ENCODE data around the gene CEP19.
"Not testable (repeated sequence)": the region's sequence is repeated elsewhere in the genome, so short reads cannot be mapped to it uniquely, and the experiment has no call there.

The CEP19 gene

GRCh38 chr3:196739671-196740480 is 27.8 kb upstream of the CEP19 start, which contains the start of gene PAK2:
PAK2 (plus strand) TSS chr3:196739857; CDS start chr3:196782647, 42,790 bp downstream.
- Histone ChIP-seq H3K27me3 (ENCODE audit: control insufficient read depth in 1 of 2, insufficient read depth in 2 of 2, low read length in 2 of 2) (no peaks in the 10 kb centered on the region), H3K4me1 (ENCODE audit: insufficient read depth, low read length) (peaks cover 13% of the 10 kb centered on the region), H3K9me3 (ENCODE audit: low read length) (no peaks in the 10 kb centered on the region), H3K4me3 (ENCODE audit: low read depth in 1 of 2, low read length in 2 of 2) (peak within 1 kb of the TSS; percentile 80 to 91), H3K9ac (ENCODE audit: low read length) (peak within 1 kb of the TSS; percentile 91), H3K27ac (ENCODE audit: low read depth, low read length) (peak within 1 kb of the TSS; percentile 97), H3K36me3 (ENCODE audit: insufficient read depth, low read length) (no peaks in the 10 kb centered on the region)

DNA sequence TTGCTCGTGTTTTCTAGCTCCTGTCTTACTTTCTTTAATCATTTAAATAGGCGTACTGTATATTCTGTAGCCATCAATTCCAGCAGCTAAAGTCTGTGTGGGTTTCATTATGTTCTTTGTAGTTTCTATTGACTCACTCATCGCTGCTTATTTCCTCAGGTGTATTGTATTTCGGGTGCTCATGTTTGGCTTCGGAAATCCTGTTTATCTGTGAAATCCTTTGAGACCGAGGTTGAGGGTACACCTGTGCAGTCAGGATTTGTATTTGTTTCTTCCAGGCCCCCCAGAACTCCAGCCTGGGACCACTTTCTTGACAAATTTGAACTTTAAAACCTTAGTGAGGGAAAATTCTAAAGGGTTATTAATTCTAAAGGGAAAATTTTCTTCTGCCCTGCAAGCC is 25.6 kb upstream of the CEP19 start:
- no peak overlapping the region for H3K9ac ChIP-seq (ENCODE audit: low read length)
- peaks cover 13% of the 10 kb centered on the region for H3K4me1 ChIP-seq (ENCODE audit: insufficient read depth, low read length)
- no peak overlapping the region for H3K27ac ChIP-seq (ENCODE audit: low read depth, low read length)
- no peaks in the 10 kb centered on the region for H3K27me3 ChIP-seq (ENCODE audit: control insufficient read depth in 1 of 2, insufficient read depth in 2 of 2, low read length in 2 of 2)
- no peaks in the 10 kb centered on the region for H3K36me3 ChIP-seq (ENCODE audit: insufficient read depth, low read length)
- no peak overlapping the region for H3K4me3 ChIP-seq (ENCODE audit: low read depth in 1 of 2, low read length in 2 of 2)
- no peaks in the 10 kb centered on the region for H3K9me3 ChIP-seq (ENCODE audit: low read length)

DNA sequence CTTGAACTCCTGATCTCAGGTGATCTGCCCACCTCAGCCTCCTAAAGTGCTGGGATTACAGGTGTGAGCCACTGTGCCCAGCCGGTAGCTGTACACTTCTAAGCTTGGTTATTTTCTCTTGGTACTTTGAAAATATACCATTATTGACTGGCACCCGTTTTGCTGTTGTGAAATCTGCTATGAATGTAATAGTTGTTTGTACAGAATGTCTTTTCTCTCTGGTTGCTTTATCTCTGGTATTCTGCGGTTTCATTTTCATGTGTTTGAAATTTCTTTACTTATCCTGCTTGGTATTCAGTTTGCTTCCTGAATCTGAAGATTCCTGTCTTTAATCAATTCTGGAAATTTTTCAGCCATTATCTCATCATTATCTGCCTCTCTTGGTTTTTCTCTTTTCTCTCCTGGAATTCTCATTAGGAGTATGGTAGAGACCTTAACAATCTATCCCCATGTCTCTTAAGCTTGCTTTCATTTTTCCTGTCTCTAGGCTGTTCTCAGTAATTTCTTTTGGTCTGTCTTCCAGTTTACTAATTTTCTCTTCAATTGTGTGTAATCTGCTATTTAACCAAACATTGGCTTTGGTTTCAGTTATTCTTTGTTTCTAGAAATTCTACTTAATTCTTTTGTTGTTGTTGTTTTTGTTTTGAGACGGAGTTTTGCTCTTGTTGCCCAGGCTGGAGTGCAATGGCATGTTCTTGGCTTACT is 24.8 kb upstream of the CEP19 start:
- no peak overlapping the region for H3K27ac ChIP-seq (ENCODE audit: low read depth, low read length)
- H3K4me1 ChIP-seq (ENCODE audit: insufficient read depth, low read length), result peaks cover 12% of the 10 kb centered on the region
- H3K36me3 ChIP-seq (ENCODE audit: insufficient read depth, low read length), result no peaks in the 10 kb centered on the region
- H3K27me3 ChIP-seq (ENCODE audit: control insufficient read depth in 1 of 2, insufficient read depth in 2 of 2, low read length in 2 of 2), result no peaks in the 10 kb centered on the region
- H3K4me3 ChIP-seq (ENCODE audit: low read depth in 1 of 2, low read length in 2 of 2), result no peak overlapping the region
- no peaks in the 10 kb centered on the region for H3K9me3 ChIP-seq (ENCODE audit: low read length)
- no peak overlapping the region for H3K9ac ChIP-seq (ENCODE audit: low read length)

GRCh38 chr3:196735751-196736150 is 23.7 kb upstream of the CEP19 start:
- Histone ChIP-seq H3K36me3 (ENCODE audit: insufficient read depth, low read length) (no peaks in the 10 kb centered on the region), H3K4me3 (ENCODE audit: low read depth in 1 of 2, low read length in 2 of 2) (no peak overlapping the region), H3K9ac (ENCODE audit: low read length) (no peak overlapping the region), H3K4me1 (ENCODE audit: insufficient read depth, low read length) (peaks cover 5% of the 10 kb centered on the region), H3K9me3 (ENCODE audit: low read length) (no peaks in the 10 kb centered on the region), H3K27ac (ENCODE audit: low read depth, low read length) (no peak overlapping the region), H3K27me3 (ENCODE audit: control insufficient read depth in 1 of 2, insufficient read depth in 2 of 2, low read length in 2 of 2) (no peaks in the 10 kb centered on the region)

DNA sequence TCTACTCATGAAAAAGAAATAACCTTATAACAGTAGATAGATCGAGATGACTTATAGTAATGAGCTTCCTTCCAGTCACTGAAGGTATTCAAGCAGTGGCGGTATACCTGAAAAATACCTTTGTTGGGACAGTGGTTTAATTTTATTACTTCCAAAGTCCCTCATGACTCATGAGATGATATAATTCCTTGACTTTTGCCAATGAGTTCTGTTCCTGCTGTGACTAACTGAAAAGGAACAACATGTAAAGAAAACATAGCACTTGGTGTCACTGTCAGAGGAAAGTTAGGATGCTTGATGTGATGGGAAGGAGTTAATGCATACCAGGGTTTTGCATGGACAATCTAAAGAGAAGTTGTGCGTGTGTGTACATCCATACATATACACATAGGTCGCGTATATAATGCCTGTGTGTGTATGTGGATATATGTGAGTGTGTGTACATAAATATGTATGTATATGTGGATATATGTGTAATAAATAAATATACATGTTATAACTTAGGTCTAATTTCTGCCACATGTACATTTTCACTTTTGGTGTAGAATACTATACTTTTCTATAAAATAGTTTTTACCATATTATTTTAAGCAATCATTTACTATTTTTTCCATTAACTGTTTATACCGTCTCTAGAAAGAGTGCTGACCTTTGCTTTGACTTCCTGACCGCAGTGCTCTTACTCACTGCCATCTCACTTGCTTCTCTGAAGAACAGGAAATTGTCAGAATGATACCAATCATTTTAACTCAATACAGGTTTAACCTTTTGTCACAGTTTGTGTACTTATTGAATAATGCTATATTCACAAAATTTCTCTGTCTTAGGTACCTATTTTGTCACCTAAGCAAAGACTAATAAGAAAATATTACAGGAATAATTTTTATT is 15.0 kb upstream of the CEP19 start:
- H3K9ac ChIP-seq (ENCODE audit: low read length), result no peak overlapping the region
- no peak overlapping the region for H3K27ac ChIP-seq (ENCODE audit: low read depth, low read length)
- H3K9me3 ChIP-seq (ENCODE audit: low read length), result no peaks in the 10 kb centered on the region
- H3K4me3 ChIP-seq (ENCODE audit: low read depth in 1 of 2, low read length in 2 of 2), result no peak overlapping the region
- peaks cover 6% of the 10 kb centered on the region for H3K36me3 ChIP-seq (ENCODE audit: insufficient read depth, low read length)
- H3K27me3 ChIP-seq (ENCODE audit: control insufficient read depth in 1 of 2, insufficient read depth in 2 of 2, low read length in 2 of 2), result no peaks in the 10 kb centered on the region
- no peaks in the 10 kb centered on the region for H3K4me1 ChIP-seq (ENCODE audit: insufficient read depth, low read length)

DNA sequence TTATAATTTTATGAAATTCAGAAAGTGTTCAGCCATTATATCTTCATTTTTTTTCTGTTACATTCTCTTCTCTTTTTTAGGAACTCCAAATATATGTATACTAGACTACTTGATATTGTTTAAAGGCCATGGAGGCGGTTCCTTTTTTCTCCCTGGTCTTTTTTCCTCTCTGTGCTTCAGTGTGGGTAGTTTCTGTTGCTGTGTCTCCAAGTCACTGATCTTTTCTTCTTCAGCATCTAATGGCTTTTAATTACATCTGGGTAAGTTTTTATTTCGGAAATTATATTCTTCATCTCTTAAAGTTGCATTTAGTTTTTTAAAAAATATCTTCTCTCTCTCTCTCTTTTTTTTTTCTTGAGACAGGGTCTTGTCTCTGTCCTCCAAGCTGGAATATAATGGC is 9.0 kb upstream of the CEP19 start:
- no peaks in the 10 kb centered on the region for H3K4me1 ChIP-seq (ENCODE audit: insufficient read depth, low read length)

GRCh38 chr3:196717162-196717561 is 5.1 kb upstream of the CEP19 start:
- H3K9ac ChIP-seq (ENCODE audit: low read length); H3K4me3 ChIP-seq (ENCODE audit: low read depth in 1 of 2, low read length in 2 of 2); H3K9me3 ChIP-seq (ENCODE audit: low read length); H3K27me3 ChIP-seq (ENCODE audit: control insufficient read depth in 1 of 2, insufficient read depth in 2 of 2, low read length in 2 of 2); H3K27ac ChIP-seq (ENCODE audit: low read depth, low read length); H3K36me3 ChIP-seq (ENCODE audit: insufficient read depth, low read length): not testable (repeated sequence)
- peaks cover 15% of the 10 kb centered on the region for H3K4me1 ChIP-seq (ENCODE audit: insufficient read depth, low read length)

More for the DNA sequence above, 9.0 kb upstream of the CEP19 start:
- Histone ChIP-seq H3K27ac (ENCODE audit: low read depth, low read length) (no peak overlapping the region), H3K36me3 (ENCODE audit: insufficient read depth, low read length) (peaks cover 6% of the 10 kb centered on the region), H3K9me3 (ENCODE audit: low read length) (no peaks in the 10 kb centered on the region), H3K27me3 (ENCODE audit: control insufficient read depth in 1 of 2, insufficient read depth in 2 of 2, low read length in 2 of 2) (no peaks in the 10 kb centered on the region), H3K9ac (ENCODE audit: low read length) (no peak overlapping the region), H3K4me3 (ENCODE audit: low read depth in 1 of 2, low read length in 2 of 2) (no peak overlapping the region)

DNA sequence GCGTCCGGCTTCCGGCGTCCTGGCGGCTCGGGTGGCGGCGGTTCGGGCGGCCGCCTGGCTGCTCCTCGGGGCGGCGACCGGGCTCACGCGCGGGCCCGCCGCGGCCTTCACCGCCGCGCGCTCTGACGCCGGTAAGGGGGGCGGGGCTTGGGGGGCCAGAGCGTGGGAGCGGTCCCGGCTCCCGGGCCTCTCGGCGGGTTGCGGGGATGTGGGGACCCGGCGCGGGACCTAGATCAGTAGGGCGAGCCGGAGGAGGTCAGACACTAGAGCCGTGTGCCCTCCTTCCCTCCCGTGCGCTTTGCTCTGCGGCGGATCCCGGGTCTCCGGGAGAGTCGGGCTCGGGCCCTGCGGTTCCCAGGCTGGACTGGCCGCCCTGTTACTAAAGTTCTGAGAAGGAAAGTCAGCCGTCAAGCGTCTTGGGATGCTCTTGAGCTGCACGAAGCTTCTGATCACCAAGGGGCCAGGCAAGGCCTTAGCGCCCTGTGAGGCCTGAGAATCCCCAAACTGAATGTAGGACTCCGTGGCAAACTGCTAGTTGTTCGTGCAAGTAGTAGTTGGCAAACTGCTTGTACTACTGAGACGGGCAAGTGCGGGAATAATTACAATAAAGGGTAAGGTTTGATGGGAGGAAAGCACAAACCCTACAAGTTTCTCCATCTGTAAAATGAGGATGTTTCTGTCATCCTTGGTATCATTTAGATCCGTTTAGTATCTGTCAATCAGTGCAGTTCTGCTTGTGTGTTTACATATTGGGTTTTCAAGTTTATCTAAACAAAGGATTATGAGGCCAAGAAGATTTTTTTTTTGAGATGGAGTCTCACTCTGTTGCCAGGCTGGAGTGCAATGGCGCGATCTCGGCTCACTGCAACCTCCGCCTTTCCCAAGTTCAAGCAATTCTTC is 714 bp upstream of the CEP19 start:
- Histone ChIP-seq H3K9ac (ENCODE audit: low read length) (peak overlapping the region; percentile 70), H3K36me3 (ENCODE audit: insufficient read depth, low read length) (no peaks in the 10 kb centered on the region), H3K9me3 (ENCODE audit: low read length) (no peaks in the 10 kb centered on the region), H3K4me1 (ENCODE audit: insufficient read depth, low read length) (peaks cover 21% of the 10 kb centered on the region), H3K27ac (ENCODE audit: low read depth, low read length) (peak overlapping the region; percentile 96), H3K27me3 (ENCODE audit: control insufficient read depth in 1 of 2, insufficient read depth in 2 of 2, low read length in 2 of 2) (no peaks in the 10 kb centered on the region), H3K4me3 (ENCODE audit: low read depth in 1 of 2, low read length in 2 of 2) (peak overlapping the region; percentile 80 to 95)

- H3K9ac ChIP-seq (ENCODE audit: low read length), result no peak overlapping the region
- H3K27ac ChIP-seq (ENCODE audit: low read depth, low read length), result no peak overlapping the region
- no peaks in the 10 kb centered on the region for H3K27me3 ChIP-seq (ENCODE audit: control insufficient read depth in 1 of 2, insufficient read depth in 2 of 2, low read length in 2 of 2)
- no peaks in the 10 kb centered on the region for H3K9me3 ChIP-seq (ENCODE audit: low read length)
- peaks cover 13% of the 10 kb centered on the region for H3K4me1 ChIP-seq (ENCODE audit: insufficient read depth, low read length)
- H3K36me3 ChIP-seq (ENCODE audit: insufficient read depth, low read length), result no peaks in the 10 kb centered on the region
- no peak overlapping the region for H3K4me3 ChIP-seq (ENCODE audit: low read depth in 1 of 2, low read length in 2 of 2)
Measured at GRCh38 chr3:196708467-196708866, 3.6 kb downstream of the CEP19 start.

GRCh38 chr3:196707566-196707965 is 4.5 kb downstream of the CEP19 start:
- Histone ChIP-seq H3K4me1 (ENCODE audit: insufficient read depth, low read length) (peaks cover 6% of the 10 kb centered on the region), H3K4me3 (ENCODE audit: low read depth in 1 of 2, low read length in 2 of 2) (no peak overlapping the region), H3K27ac (ENCODE audit: low read depth, low read length) (no peak overlapping the region), H3K36me3 (ENCODE audit: insufficient read depth, low read length) (no peaks in the 10 kb centered on the region), H3K9ac (ENCODE audit: low read length) (no peak overlapping the region), H3K9me3 (ENCODE audit: low read length) (no peaks in the 10 kb centered on the region), H3K27me3 (ENCODE audit: control insufficient read depth in 1 of 2, insufficient read depth in 2 of 2, low read length in 2 of 2) (no peaks in the 10 kb centered on the region)

All from muscle layer of colon (tissue), 2 donors.